ENCODE data around the gene CHAMP1.

The CHAMP1 gene

DNA sequence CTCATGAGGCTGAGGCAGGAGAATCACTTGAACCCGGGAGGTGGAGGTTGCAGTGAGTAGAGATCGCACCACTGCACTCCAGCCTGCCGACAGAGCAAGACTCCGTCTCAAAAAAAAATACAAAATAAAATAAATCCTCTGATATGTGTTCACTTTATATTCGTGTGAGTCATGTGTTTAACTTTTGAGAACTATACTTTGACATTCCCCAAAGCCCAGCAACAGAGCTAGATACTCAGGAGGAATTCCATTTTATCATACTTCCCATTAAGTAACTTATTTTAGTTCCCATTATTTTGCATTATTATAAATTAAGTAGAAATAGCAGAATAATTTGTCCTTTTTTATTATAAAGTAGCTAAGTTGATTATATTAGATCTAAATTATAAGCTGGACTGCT lies 3.3 kb upstream of the CHAMP1 start:
- H3K27me3 ChIP-seq (ENCODE audit: insufficient read depth, low read length): no peaks in the 10 kb centered on the region
- H3K9me3 ChIP-seq (ENCODE audit: low read length): no peaks in the 10 kb centered on the region
- peaks cover 61% of the 10 kb centered on the region for H3K4me1 ChIP-seq (ENCODE audit: insufficient read depth, low read length, severe bottlenecking)
- peak overlapping the region; percentile 33; the same call in 1 of the 2 replicates for H3K9ac ChIP-seq (ENCODE audit: low read length)
- peaks cover 21% of the 10 kb centered on the region for H3K36me3 ChIP-seq (ENCODE audit: insufficient read depth, low read length)
- TF ChIP-seq EZH2 (IDR thresholded peaks at IDR 0.05; ENCODE audit: borderline replicate concordance, low read length): no peak
- TF ChIP-seq, protein P1, sequence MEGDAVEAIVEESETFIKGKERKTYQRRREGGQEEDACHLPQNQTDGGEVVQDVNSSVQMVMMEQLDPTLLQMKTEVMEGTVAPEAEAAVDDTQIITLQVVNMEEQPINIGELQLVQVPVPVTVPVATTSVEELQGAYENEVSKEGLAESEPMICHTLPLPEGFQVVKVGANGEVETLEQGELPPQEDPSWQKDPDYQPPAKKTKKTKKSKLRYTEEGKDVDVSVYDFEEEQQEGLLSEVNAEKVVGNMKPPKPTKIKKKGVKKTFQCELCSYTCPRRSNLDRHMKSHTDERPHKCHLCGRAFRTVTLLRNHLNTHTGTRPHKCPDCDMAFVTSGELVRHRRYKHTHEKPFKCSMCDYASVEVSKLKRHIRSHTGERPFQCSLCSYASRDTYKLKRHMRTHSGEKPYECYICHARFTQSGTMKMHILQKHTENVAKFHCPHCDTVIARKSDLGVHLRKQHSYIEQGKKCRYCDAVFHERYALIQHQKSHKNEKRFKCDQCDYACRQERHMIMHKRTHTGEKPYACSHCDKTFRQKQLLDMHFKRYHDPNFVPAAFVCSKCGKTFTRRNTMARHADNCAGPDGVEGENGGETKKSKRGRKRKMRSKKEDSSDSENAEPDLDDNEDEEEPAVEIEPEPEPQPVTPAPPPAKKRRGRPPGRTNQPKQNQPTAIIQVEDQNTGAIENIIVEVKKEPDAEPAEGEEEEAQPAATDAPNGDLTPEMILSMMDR (IDR thresholded peaks at IDR 0.05; ENCODE audit: low read length): no peak
- no peaks in the 10 kb centered on the region for H4K20me1 ChIP-seq (ENCODE audit: insufficient read depth, low read length)
- H3K79me2 ChIP-seq (ENCODE audit: insufficient read depth, low read length): peaks cover 20% of the 10 kb centered on the region
- 0 out of 2 replicates have a peak overlapping the region, but pooled peaks have one; percentile 13 for H2AFZ ChIP-seq (ENCODE audit: low read length)
- no peak overlapping the region for H3K4me3 ChIP-seq (ENCODE audit: low read depth, low read length, poor library complexity, severe bottlenecking)
- H3K27ac ChIP-seq (ENCODE audit: low read depth, low read length, poor library complexity, severe bottlenecking): peak overlapping the region; percentile 93
- H3K4me2 ChIP-seq (ENCODE audit: low read length): peak overlapping the region; percentile 23; the same call in 1 of the 2 replicates
- H3K9me2 ChIP-seq (ENCODE audit: low read depth, low read length): no peaks in the 10 kb centered on the region
- peaks cover 8% of the 10 kb centered on the region; the same call in 1 of the 2 replicates for H3F3A ChIP-seq (ENCODE audit: insufficient read depth, low read length)

DNA sequence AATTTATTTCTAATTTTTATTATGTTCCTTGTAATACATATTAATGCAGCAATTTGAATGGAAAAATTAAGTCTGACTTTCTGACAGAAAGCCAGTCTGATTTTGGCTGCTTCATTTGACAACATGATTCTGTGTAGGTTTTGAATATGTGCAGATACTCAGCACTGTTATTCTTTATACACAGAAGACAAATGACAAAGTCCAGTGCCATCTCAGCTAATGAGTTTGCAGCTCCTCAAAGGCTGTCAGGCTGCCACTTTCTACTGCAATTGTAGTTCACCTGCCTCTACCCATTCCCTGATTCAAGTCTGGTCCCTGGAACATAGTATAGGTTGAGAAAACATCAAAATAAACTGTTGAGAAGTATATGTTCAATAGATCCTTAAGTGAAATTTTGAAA lies 2.9 kb upstream of the CHAMP1 start:
- no peak overlapping the region for H2AFZ ChIP-seq (ENCODE audit: low read length)
- H3K4me2 ChIP-seq (ENCODE audit: low read length): peak overlapping the region; percentile 31

DNA sequence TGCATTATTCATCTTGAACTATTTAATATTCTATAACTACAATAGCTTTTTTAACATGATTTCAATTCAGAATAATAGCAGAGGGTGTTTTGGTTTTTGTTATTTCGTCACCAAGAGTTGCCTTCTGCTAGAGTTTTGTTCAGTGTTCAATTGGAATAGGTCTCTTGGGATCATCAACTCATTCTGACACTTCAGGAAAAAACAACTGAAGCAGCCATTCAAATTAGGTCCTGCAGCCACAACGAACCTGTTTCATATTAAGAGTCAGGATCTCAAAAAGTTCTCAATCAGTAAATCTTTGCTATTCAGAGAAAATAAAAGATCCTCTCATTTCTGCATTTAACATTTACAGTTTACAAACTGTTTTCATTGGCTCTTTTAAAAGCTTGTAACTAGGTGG lies 2.4 kb upstream of the CHAMP1 start:
- no peaks in the 10 kb centered on the region for H3K9me3 ChIP-seq (ENCODE audit: low read length)
- TF ChIP-seq, protein P1 (IDR thresholded peaks at IDR 0.05; ENCODE audit: low read length): no peak
- no peak for TF ChIP-seq EZH2 (IDR thresholded peaks at IDR 0.05; ENCODE audit: borderline replicate concordance, low read length)
- peak overlapping the region; percentile 14 for H3K9ac ChIP-seq (ENCODE audit: low read length)
- peaks cover 71% of the 10 kb centered on the region for H3K4me1 ChIP-seq (ENCODE audit: insufficient read depth, low read length, severe bottlenecking)
- peak overlapping the region; percentile 29; the same call in 1 of the 2 replicates for H2AFZ ChIP-seq (ENCODE audit: low read length)
- peak overlapping the region; percentile 31 for H3K4me2 ChIP-seq (ENCODE audit: low read length)
- no peaks in the 10 kb centered on the region for H3K9me2 ChIP-seq (ENCODE audit: low read depth, low read length)
- H4K20me1 ChIP-seq (ENCODE audit: insufficient read depth, low read length): no peaks in the 10 kb centered on the region
- H3K36me3 ChIP-seq (ENCODE audit: insufficient read depth, low read length): peaks cover 19% of the 10 kb centered on the region
- H3K27ac ChIP-seq (ENCODE audit: low read depth, low read length, poor library complexity, severe bottlenecking): peak overlapping the region; percentile 93
- H3F3A ChIP-seq (ENCODE audit: insufficient read depth, low read length): peaks cover 8% of the 10 kb centered on the region; the same call in 1 of the 2 replicates
- peaks cover 30% of the 10 kb centered on the region for H3K79me2 ChIP-seq (ENCODE audit: insufficient read depth, low read length)
- no peaks in the 10 kb centered on the region for H3K27me3 ChIP-seq (ENCODE audit: insufficient read depth, low read length)
- H3K4me3 ChIP-seq (ENCODE audit: low read depth, low read length, poor library complexity, severe bottlenecking): peak overlapping the region; percentile 18

More for the DNA sequence above, 2.9 kb upstream of the CHAMP1 start:
- Histone ChIP-seq H3K79me2 (ENCODE audit: insufficient read depth, low read length) (peaks cover 24% of the 10 kb centered on the region), H3K4me3 (ENCODE audit: low read depth, low read length, poor library complexity, severe bottlenecking) (no peak overlapping the region), H3F3A (ENCODE audit: insufficient read depth, low read length) (peaks cover 8% of the 10 kb centered on the region; the same call in 1 of the 2 replicates), H3K9me3 (ENCODE audit: low read length) (no peaks in the 10 kb centered on the region), H4K20me1 (ENCODE audit: insufficient read depth, low read length) (no peaks in the 10 kb centered on the region), H3K27ac (ENCODE audit: low read depth, low read length, poor library complexity, severe bottlenecking) (peak overlapping the region; percentile 93), H3K9ac (ENCODE audit: low read length) (peak overlapping the region; percentile 14; the same call in 1 of the 2 replicates), H3K9me2 (ENCODE audit: low read depth, low read length) (no peaks in the 10 kb centered on the region), H3K4me1 (ENCODE audit: insufficient read depth, low read length, severe bottlenecking) (peaks cover 66% of the 10 kb centered on the region), H3K27me3 (ENCODE audit: insufficient read depth, low read length) (no peaks in the 10 kb centered on the region), H3K36me3 (ENCODE audit: insufficient read depth, low read length) (peaks cover 19% of the 10 kb centered on the region)
- no peak for TF ChIP-seq EZH2 (IDR thresholded peaks at IDR 0.05; ENCODE audit: borderline replicate concordance, low read length)
- TF ChIP-seq, protein P1 (IDR thresholded peaks at IDR 0.05; ENCODE audit: low read length): no peak
